ENCODE measurements around the gene KATNAL1. TPM values are rescaled to one million over a fixed set of nuclear protein-coding genes. Genes with fewer than 3 reads are reported as not detected.
A peak's percentile ranks its signal among the peaks of the same experiment; 100 is the strongest.

KATNAL1 gene
- total RNA-seq, 2 experiments from 2014 or later, result 8.6 to 9.0 TPM

DNA sequence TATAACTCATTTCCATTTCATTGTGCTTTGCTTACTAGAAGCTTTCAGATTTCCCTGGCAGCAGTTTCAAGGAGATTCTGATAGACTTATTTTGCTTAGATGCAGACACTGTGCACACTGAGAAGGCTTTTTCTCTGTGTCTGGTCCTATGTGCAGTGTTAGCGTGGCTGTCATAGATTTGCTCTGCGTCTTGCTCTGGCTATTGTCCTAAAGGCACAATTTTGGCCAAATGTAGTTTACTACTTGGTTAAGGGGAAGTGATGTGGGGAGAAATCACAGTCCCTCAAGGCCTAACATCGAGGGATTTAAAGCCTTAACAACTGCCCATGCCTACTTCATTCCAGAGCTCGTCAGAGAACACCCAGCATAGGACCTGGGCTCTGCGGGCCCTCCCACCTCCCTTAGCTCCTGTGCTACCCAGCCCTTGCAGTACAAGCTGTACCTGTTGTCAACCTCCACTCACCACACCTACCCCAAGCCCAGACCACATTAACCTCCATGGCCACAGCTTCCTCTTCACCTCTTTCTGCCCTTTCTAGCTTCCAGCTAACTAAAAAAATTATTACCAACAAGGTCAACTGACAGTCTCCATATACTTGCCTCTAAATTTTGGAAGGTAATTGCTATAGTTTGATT is 38.9 kb upstream of the KATNAL1 start:
- DNase-seq, result peak; percentile 81
- TF ChIP-seq, protein P1, sequence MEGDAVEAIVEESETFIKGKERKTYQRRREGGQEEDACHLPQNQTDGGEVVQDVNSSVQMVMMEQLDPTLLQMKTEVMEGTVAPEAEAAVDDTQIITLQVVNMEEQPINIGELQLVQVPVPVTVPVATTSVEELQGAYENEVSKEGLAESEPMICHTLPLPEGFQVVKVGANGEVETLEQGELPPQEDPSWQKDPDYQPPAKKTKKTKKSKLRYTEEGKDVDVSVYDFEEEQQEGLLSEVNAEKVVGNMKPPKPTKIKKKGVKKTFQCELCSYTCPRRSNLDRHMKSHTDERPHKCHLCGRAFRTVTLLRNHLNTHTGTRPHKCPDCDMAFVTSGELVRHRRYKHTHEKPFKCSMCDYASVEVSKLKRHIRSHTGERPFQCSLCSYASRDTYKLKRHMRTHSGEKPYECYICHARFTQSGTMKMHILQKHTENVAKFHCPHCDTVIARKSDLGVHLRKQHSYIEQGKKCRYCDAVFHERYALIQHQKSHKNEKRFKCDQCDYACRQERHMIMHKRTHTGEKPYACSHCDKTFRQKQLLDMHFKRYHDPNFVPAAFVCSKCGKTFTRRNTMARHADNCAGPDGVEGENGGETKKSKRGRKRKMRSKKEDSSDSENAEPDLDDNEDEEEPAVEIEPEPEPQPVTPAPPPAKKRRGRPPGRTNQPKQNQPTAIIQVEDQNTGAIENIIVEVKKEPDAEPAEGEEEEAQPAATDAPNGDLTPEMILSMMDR (IDR thresholded peaks at IDR 0.05), result no peak
- peak; percentile 88 for ATAC-seq
- peak overlapping the region; percentile 22 for H3K4me3 Mint-ChIP-seq
- peaks cover 4% of the 10 kb centered on the region for H3K36me3 Mint-ChIP-seq (ENCODE audit: low read depth)
- POLR2A ChIA-PET, result interaction anchor here (1.1 to 1.7 kb wide), 4 partner anchors 10 to 231 kb away, joined by 3 to 7 read pairs (median 4); partner anchors contain the start of gene HMGB1
- H3K27ac Mint-ChIP-seq, result peak overlapping the region; percentile 68
- peaks cover 33% of the 10 kb centered on the region for H3K4me1 Mint-ChIP-seq (ENCODE audit: low read depth)
- intact Hi-C loops (cut with micrococcal nuclease), result no loop called here
- H3K9me3 Mint-ChIP-seq, result no peaks in the 10 kb centered on the region
- no peaks in the 10 kb centered on the region for H3K27me3 Mint-ChIP-seq
- CTCF ChIA-PET, result interaction anchor here (1.1 to 7.4 kb wide), 4 partner anchors 9 to 214 kb away, joined by 5 to 32 read pairs (median 10); no protein-coding TSS in a partner anchor

DNA sequence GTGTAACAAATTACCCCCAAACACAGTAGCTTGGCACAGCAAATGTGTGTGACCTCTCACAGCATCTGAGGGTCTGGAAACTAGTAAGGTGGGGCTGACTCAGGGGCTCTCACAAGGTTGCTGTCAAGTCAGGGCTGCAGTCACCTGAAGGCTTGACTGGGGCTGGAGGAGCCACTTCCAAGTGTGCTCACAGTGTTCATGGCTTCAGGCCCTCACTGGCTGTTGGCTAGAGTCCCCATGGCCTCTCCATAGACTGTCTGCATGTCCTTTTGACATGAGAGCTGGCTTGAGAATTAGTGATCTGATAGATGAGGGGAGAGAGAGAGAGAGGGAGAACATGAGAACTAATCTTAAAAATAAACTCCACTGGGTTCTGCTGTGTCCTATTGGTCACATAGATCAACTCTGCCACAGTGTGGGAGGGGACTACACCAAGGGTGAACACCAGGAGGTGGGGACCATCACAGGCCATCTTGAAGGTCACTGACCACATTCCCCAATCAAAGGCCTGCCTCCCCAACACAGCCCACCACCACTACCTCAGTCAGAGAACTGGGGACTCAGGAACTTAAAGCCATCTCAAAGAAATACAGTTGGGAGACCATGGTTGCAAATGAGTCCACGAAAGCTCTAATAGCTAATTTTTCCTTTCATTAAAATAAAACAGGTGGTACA is 38.2 kb upstream of the KATNAL1 start:
- no peak overlapping the region for H3K4me3 Mint-ChIP-seq
- no peaks in the 10 kb centered on the region for H3K27me3 Mint-ChIP-seq

DNA sequence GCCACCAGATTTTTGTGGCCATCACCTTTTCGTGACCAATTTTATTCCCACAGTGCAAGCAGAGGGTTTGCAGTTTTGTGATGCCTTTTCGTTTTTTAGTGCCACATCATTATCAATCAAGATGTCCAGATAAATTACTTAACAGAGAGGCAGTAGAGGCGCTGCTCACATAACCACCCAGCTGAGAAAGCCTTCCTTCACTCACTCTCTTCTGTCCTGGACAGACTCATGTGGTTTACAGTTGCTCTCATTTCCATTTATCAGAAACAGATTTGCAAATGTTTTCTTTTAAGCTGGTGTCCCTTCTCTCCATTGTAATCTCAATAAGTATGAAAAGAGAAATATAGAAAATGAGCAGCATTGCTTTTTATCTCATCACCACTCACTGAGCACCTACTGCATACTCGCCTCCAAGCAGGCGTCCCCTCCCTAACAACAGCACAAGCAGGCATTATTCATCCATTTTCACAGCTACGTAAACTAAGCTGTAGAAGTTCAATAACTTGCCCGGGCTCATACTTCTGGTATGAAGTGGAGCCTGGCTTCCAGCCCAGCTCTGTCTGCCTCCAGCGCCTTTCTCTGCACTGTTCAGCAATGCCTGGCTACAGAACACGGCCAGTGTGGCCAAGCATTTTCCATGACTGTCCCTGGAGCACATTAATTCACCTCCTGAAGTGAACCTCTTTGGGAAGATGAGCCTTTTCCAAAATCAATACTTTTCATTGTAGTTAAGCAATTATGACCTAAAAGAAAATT is 34.6 kb upstream of the KATNAL1 start:
- ChIA-PET POLR2A (interaction anchor here (1.5 kb wide), 1 partner anchor 10 kb away, joined by 4 read pairs; no protein-coding TSS in a partner anchor), CTCF (interaction anchor here (1.7 to 7.4 kb wide), 3 partner anchors 13 to 210 kb away, joined by 7 to 32 read pairs (median 7); no protein-coding TSS in a partner anchor)
- H3K4me3 Mint-ChIP-seq, result no peak overlapping the region

More for the DNA sequence above, 38.2 kb upstream of the KATNAL1 start:
- POLR2A ChIA-PET, result interaction anchor here (0.9 to 1.7 kb wide), 4 partner anchors 20 to 230 kb away, joined by 3 to 7 read pairs (median 4); partner anchors contain the start of gene HMGB1
- Mint-ChIP-seq H3K4me1 (ENCODE audit: low read depth) (peaks cover 33% of the 10 kb centered on the region), H3K9me3 (no peaks in the 10 kb centered on the region), H3K36me3 (ENCODE audit: low read depth) (peaks cover 4% of the 10 kb centered on the region), H3K27ac (no peak overlapping the region)
- TF ChIP-seq, protein P1 (IDR thresholded peaks at IDR 0.05), result no peak
- ATAC-seq (no peak), DNase-seq (no peak)
- CTCF ChIA-PET, result interaction anchor here (1.1 to 7.4 kb wide), 6 partner anchors 9 to 213 kb away, joined by 3 to 32 read pairs (median 6); no protein-coding TSS in a partner anchor
- intact Hi-C loops (cut with micrococcal nuclease), result no loop called here

DNA sequence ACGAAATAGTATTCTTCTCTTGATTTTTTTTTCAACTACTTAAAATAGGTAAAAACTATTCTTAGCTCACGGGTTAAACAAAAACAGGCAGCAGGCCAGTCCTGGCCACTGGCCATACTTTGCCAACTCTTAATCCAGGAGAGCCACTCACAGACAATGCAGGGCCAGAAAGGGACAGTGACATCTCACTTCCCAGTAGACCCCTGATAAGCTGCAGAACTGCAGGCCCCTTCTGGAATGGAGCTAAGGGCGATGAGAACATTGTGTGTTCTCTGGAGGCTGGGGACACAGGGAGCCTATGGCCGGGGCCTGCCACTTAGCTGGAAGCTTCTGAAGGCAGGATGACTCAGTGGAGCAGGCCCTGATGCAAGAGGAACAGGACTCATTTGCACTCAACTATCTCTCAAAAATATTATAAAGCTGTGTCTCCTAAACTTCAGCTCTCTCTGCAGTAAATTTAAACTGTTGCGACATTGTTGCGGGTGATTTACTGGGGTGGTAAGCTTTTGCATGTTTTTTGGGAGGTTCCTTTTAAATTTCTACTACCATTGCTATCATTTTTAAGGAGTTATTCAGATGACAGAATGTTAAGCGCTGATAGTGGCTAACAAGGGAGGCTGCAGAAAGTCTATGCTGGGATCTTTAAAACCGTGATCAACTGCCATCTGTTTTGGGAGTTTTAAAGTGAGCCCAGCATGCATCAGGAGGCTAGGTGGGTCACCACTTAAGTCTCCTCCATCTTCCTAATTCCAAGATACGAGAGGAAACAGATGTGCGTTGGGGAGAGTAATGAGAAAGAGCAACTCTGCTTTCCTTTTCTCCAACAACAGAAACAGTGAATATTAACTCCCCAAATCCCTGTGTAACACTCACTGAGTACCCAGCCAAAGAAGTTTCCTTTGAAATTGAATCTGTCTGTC is 33.2 kb upstream of the KATNAL1 start:
- Mint-ChIP-seq H3K4me3 (no peak overlapping the region), H3K9me3 (no peaks in the 10 kb centered on the region), H3K27ac (no peak overlapping the region), H3K4me1 (ENCODE audit: low read depth) (peaks cover 15% of the 10 kb centered on the region), H3K27me3 (no peaks in the 10 kb centered on the region), H3K36me3 (ENCODE audit: low read depth) (no peaks in the 10 kb centered on the region)
- TF ChIP-seq, protein P1 (IDR thresholded peaks at IDR 0.05), result no peak
- DNase-seq, result no peak
- POLR2A ChIA-PET, result interaction anchor here (0.7 to 1.5 kb wide), 2 partner anchors 12 to 67 kb away, joined by 4 read pairs; no protein-coding TSS in a partner anchor
- intact Hi-C loops (cut with micrococcal nuclease), result no loop called here
- CTCF ChIA-PET, result interaction anchor here (0.7 to 7.4 kb wide), 3 partner anchors 14 to 208 kb away, joined by 3 to 32 read pairs (median 7); no protein-coding TSS in a partner anchor
- no peak for ATAC-seq

More for the DNA sequence above, 34.6 kb upstream of the KATNAL1 start:
- ATAC-seq (no peak), DNase-seq (no peak)
- Mint-ChIP-seq H3K27me3 (no peaks in the 10 kb centered on the region), H3K36me3 (ENCODE audit: low read depth) (peaks cover 1% of the 10 kb centered on the region), H3K27ac (no peak overlapping the region), H3K4me1 (ENCODE audit: low read depth) (peaks cover 24% of the 10 kb centered on the region), H3K9me3 (no peaks in the 10 kb centered on the region)
- TF ChIP-seq, protein P1 (IDR thresholded peaks at IDR 0.05), result no peak
- intact Hi-C loops (cut with micrococcal nuclease), result no loop called here

Measured in activated CD8-positive, alpha-beta T cell treated with anti-CD3 and anti-CD28 coated beads for 36 hours (primary cell).